ENCODE results near the gene ALDH1A3. TPM values are rescaled to one million over a fixed set of nuclear protein-coding genes. Genes with fewer than 3 reads are reported as not detected.

The ALDH1A3 gene
- total and polyA plus RNA-seq, 2 experiments from 2014 or later: 4.0 to 19.8 TPM

- no peak for TF ChIP-seq ZNF462 (CRISPR knock-in tag; IDR thresholded peaks at IDR 0.05)
- no peak for TF ChIP-seq CTCF (conservative IDR thresholded peaks at IDR 0.05; ENCODE audit: low read depth in 2 of 2)
Observed at GRCh38 chr15:100948430-100948762, 68.8 kb downstream of the ALDH1A3 start (continued).

- H4K20me1 ChIP-seq (replicated peaks; ENCODE audit: insufficient read depth): no peaks in the 10 kb centered on the region
- H3K4me3 ChIP-seq: no peak overlapping the region
- no peak for DNase-seq (ENCODE audit: low spot score)
- ATAC-seq: no peak
- H3K4me1 Mint-ChIP-seq: peaks cover 10% of the 10 kb centered on the region
- no peak overlapping the region for H3K4me3 Mint-ChIP-seq
- peaks cover 4% of the 10 kb centered on the region for H3K27me3 Mint-ChIP-seq (ENCODE audit: insufficient read depth, low read depth, poor library complexity)
- H3K27me3 ChIP-seq (ENCODE audit: insufficient read depth): no peaks in the 10 kb centered on the region
- H3K4me2 ChIP-seq: no peak overlapping the region
- H3F3A ChIP-seq (replicated peaks; ENCODE audit: low read depth): no peaks in the 10 kb centered on the region
- no peak overlapping the region for H3K27ac ChIP-seq (ENCODE audit: low read depth)
- no peaks in the 10 kb centered on the region for H3K9me2 ChIP-seq (ENCODE audit: insufficient read depth)
- H3K27ac Mint-ChIP-seq: no peak overlapping the region
- H3K4me1 ChIP-seq (ENCODE audit: insufficient read depth): no peaks in the 10 kb centered on the region
- no peaks in the 10 kb centered on the region for H3K36me3 ChIP-seq (ENCODE audit: insufficient read depth)
- H2AFZ ChIP-seq: no peak overlapping the region
- H3K9me3 Mint-ChIP-seq: no peaks in the 10 kb centered on the region
- no peaks in the 10 kb centered on the region for H3K36me3 Mint-ChIP-seq (ENCODE audit: low read depth)
- H3K79me2 ChIP-seq (replicated peaks; ENCODE audit: insufficient read depth): no peaks in the 10 kb centered on the region
- TF ChIP-seq NANOG (IDR thresholded peaks at IDR 0.05; ENCODE audit: borderline replicate concordance): no peak
- no peak for TF ChIP-seq ZNF462 (CRISPR knock-in tag; IDR thresholded peaks at IDR 0.05)
- TF ChIP-seq EZH2 (IDR thresholded peaks at IDR 0.05; ENCODE audit: low read depth, unreplicated experiment): no peak
Observed at GRCh38 chr15:100949691-100950090, 70.1 kb downstream of the ALDH1A3 start.
